Ureter (tissue), 1 donor: ENCODE data around the gene DLD. TPM values are rescaled to one million over a fixed set of nuclear protein-coding genes. Genes with fewer than 3 reads are reported as not detected.

Source experiments
- DNase-seq: peaks from one replicate; pipeline ENCODE4 v3.0.0-alpha.2; 2020; ENCODE audit warnings: low spot score
- total RNA-seq: library from RNA; stranded (reverse); gene quantifications from one replicate; pipeline ENCODE4 v1.2.4, GENCODE V29; 2023
- donor health status: DM: yes; HTN: yes; CAD: no.

Gene DLD
- total RNA-seq, 1 donor from 2014 or later = 85.7 TPM

DNA sequence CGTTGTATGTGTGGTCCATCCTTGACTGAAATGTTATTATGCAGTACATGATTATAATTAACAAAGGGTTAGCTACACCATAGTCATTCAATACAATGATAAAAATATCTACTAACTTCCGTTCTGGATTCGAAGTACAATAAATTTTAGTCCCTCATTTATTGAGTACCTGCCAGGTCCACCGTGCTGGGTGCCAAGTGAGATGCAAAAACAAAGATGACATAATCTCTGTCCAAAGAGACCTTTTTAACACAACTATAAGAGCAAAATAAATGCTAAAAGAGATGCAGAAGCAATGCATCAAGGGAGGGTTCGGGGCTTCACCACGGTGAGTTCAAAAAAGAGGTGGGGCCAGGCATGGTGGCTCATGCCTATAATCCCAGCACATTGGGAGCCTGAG, 78.9 kb downstream of the DLD start:
- DNase-seq = no peak

Other genes with a start within 250 kb of the DLD start
- gene SLC26A4, start 230.4 kb upstream of the DLD start, total RNA-seq = 1.4 TPM
- 29.0 TPM for gene CBLL1, start 147.0 kb upstream of the DLD start, total RNA-seq
- 0.31 TPM for gene SLC26A3, start 88.0 kb upstream of the DLD start, total RNA-seq
- 198 TPM for gene LAMB1, start 112.0 kb downstream of the DLD start, total RNA-seq
- gene LAMB4, start 239.2 kb downstream of the DLD start, total RNA-seq = not detected